LNCaP clone FGC (cell line): ENCODE results near the gene LYG2.
A peak's percentile ranks its signal among the peaks of the same experiment; 100 is the strongest.
"Not testable (repeated sequence)": the region's sequence is repeated elsewhere in the genome, so short reads cannot be mapped to it uniquely, and the experiment has no call there.

Experiments
- DNase-seq: peaks from one replicate; pipeline ENCODE4 v3.0.0-alpha.2; 2011; ENCODE audit warnings: low read depth
- H3K4me3 ChIP-seq: 2 replicates; pipeline ENCODE4 v1.5.1; 2011; ENCODE audit warnings: mild to moderate bottlenecking, low read depth, low read length, control low read depth
- CTCF ChIP-seq: IDR thresholded peaks from 2 replicates; pipeline ENCODE4 v1.5.1; 2012; ENCODE audit warnings: mild to moderate bottlenecking; ENCODE audit not compliant: control insufficient read depth, insufficient read depth; ENCODE audit errors: extremely low read depth

Gene LYG2

GRCh38 chr2:99200076-99200800 is 55.2 kb downstream of the LYG2 start:
- TF ChIP-seq CTCF: no peak
- no peak for DNase-seq

GRCh38 chr2:99198103-99198841 is 57.2 kb downstream of the LYG2 start:
- peak; percentile 69 for DNase-seq
- H3K4me3 ChIP-seq: no peak overlapping the region
- peak; percentile 14; the same call in 1 of the 2 replicates for TF ChIP-seq CTCF

More at GRCh38 chr2:99200076-99200800, 55.2 kb downstream of the LYG2 start:
- H3K4me3 ChIP-seq: no peak overlapping the region

DNA sequence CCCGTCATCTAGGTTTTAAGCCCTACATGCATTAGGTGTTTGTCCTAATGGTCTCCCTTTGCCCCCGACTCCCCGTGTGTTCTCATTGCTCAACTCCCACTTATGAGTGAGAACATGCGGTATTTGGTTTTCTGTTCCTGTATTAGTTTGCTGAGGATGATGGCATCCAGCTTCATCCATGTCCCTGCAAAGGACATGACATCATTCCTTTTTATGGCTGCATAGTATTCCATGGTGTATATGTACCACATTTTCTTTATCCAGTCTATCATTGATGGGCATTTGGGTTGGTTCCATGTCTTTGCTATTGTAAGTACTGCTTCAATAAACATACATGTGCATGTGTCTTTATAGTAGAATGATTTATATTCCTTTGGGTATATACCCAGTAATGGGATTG is 63.1 kb downstream of the LYG2 start:
- DNase-seq, H3K4me3 ChIP-seq: not testable (repeated sequence)
